Central memory CD8-positive, alpha-beta T cell (primary cell): ENCODE data around the gene GORASP2.

Source experiments
- ATAC-seq: fragments of 150-1000 bp; cut with Tn5 transposase; replicated peaks from 2 replicates; pipeline ENCODE4 v1.10.0; 2022; ENCODE audit warnings: mild to moderate bottlenecking, moderate FRiP score, moderate number of reproducible peaks; ENCODE audit not compliant: poor library complexity, severe bottlenecking; ENCODE audit errors: extremely low read depth
- DNase-seq, 2 donors: peaks; one replicate each; pipeline ENCODE4 v3.0.0; 2021; ENCODE audit warnings: low spot score in 2 of 2
- H3K27ac Mint-ChIP-seq: one replicate; pipeline ENCODE4 v1.8.0; 2022; ENCODE audit warnings: low read depth, mild to moderate bottlenecking, moderate library complexity, mixed read lengths
- H3K27me3 Mint-ChIP-seq: one replicate; pipeline ENCODE4 v1.8.0; 2022; ENCODE audit warnings: mixed read lengths
- H3K36me3 Mint-ChIP-seq: one replicate; pipeline ENCODE4 v1.8.0; 2022; ENCODE audit warnings: mild to moderate bottlenecking, moderate library complexity, mixed read lengths; ENCODE audit not compliant: insufficient read depth
- H3K4me1 Mint-ChIP-seq: one replicate; pipeline ENCODE4 v1.8.0; 2022; ENCODE audit warnings: mixed read lengths
- H3K4me3 Mint-ChIP-seq: one replicate; pipeline ENCODE4 v1.8.0; 2022; ENCODE audit warnings: mild to moderate bottlenecking, moderate library complexity, mixed read lengths
- H3K9me3 Mint-ChIP-seq: one replicate; pipeline ENCODE4 v1.8.0; 2022; ENCODE audit warnings: mixed read lengths

Gene GORASP2

GRCh38 chr2:170928824-170929685, at the start of gene GORASP2:
TSS of gene GORASP2 (plus strand) at chr2:170929253. CDS start at chr2:170929341, 88 bp downstream.
- H3K4me3 Mint-ChIP-seq = peak within 1 kb of the TSS; percentile 94
- H3K27me3 Mint-ChIP-seq = no peaks in the 10 kb centered on the region
- peak; percentile 93 to 97 for DNase-seq
- peaks cover 44% of the 10 kb centered on the region for H3K4me1 Mint-ChIP-seq
- peak; percentile 94 for ATAC-seq
- H3K36me3 Mint-ChIP-seq = peaks cover 10% of the 10 kb centered on the region
- H3K9me3 Mint-ChIP-seq = no peaks in the 10 kb centered on the region
- peak within 1 kb of the TSS; percentile 88 for H3K27ac Mint-ChIP-seq

- Mint-ChIP-seq H3K27me3 (peaks cover 48% of the 10 kb centered on the region), H3K9me3 (no peaks in the 10 kb centered on the region), H3K36me3 (no peaks in the 10 kb centered on the region), H3K4me3 (no peak overlapping the region), H3K4me1 (peaks cover 10% of the 10 kb centered on the region), H3K27ac (no peak overlapping the region)
- no peak for ATAC-seq
- DNase-seq = no peak
These were observed 47.2 kb upstream of the GORASP2 start for GRCh38 chr2:170881840-170882239.

- Mint-ChIP-seq H3K4me3 (no peak overlapping the region), H3K27me3 (peaks cover 48% of the 10 kb centered on the region), H3K4me1 (peaks cover 10% of the 10 kb centered on the region), H3K27ac (no peak overlapping the region), H3K36me3 (no peaks in the 10 kb centered on the region), H3K9me3 (no peaks in the 10 kb centered on the region)
- no peak for ATAC-seq
- no peak for DNase-seq
These were observed 46.3 kb upstream of the GORASP2 start for GRCh38 chr2:170882758-170883157.

DNA sequence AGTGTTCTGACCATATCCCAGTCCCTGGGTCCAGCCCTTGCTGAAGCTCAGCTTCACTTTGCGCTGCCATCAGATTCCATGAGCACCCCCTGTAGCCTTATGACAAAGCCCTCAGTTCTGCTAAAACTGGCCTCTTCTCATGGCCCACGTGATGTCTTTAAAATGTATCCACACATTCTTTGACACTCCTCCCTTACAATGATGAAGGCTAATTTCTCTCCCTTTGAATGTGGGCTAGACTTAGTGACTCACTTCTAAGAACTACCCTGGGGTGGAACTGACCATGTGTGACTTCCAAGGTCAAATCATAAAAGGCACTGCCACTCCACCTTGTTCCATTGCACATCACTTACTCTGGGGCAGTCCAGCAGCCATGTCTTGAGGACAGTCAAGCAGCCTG, 45.4 kb upstream of the GORASP2 start:
- Mint-ChIP-seq H3K9me3 (no peaks in the 10 kb centered on the region), H3K36me3 (no peaks in the 10 kb centered on the region), H3K27ac (no peak overlapping the region), H3K27me3 (peaks cover 48% of the 10 kb centered on the region), H3K4me1 (peaks cover 2% of the 10 kb centered on the region), H3K4me3 (no peak overlapping the region)
- ATAC-seq = no peak
- DNase-seq = no peak

DNA sequence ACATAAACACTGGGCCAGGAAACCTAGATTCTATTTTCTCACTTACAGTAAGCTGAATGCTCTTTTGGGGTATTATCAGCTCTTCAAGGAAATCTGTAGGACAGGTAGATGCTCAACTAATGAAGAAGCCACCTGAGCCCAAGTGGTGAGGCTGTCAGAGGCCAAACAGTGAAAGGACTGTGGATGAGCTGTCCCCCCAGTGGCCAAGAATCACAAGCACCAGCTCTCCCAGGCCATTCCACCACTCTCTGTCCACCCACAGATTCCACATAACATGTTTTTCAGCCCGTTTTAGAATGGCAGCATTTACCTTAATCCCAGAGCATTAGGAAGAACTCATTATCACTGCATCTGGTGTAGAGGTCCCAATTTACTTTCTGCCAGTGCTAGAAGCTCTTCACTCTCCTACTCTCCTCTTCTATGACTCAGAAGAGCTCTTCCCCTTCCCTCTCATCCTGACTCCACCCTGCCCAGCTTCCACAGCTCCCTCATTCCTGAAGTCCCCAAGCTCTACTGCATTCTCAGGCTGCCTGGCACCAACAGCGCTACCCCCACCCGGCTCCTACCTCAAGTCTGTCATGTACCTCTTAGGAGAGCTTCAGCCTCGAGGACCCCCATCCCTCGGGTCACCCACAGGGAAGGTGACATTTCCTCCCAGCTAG, 43.8 kb upstream of the GORASP2 start:
- H3K27me3 Mint-ChIP-seq = peaks cover 56% of the 10 kb centered on the region
- DNase-seq (no peak), ATAC-seq (no peak)
- no peak overlapping the region for H3K27ac Mint-ChIP-seq
- no peak overlapping the region for H3K4me3 Mint-ChIP-seq
- H3K9me3 Mint-ChIP-seq = no peaks in the 10 kb centered on the region
- no peaks in the 10 kb centered on the region for H3K4me1 Mint-ChIP-seq
- no peaks in the 10 kb centered on the region for H3K36me3 Mint-ChIP-seq

- Mint-ChIP-seq H3K4me3 (no peak overlapping the region), H3K9me3 (no peaks in the 10 kb centered on the region), H3K27me3 (peaks cover 65% of the 10 kb centered on the region), H3K4me1 (no peaks in the 10 kb centered on the region), H3K36me3 (no peaks in the 10 kb centered on the region), H3K27ac (no peak overlapping the region)
- ATAC-seq (no peak), DNase-seq (no peak)
These were observed 42.7 kb upstream of the GORASP2 start for GRCh38 chr2:170886386-170886785.

- Mint-ChIP-seq H3K4me1 (no peaks in the 10 kb centered on the region), H3K27me3 (peaks cover 55% of the 10 kb centered on the region), H3K9me3 (no peaks in the 10 kb centered on the region), H3K27ac (no peak overlapping the region), H3K4me3 (no peak overlapping the region), H3K36me3 (no peaks in the 10 kb centered on the region)
- no peak for DNase-seq
- ATAC-seq = no peak
These were observed 41.6 kb upstream of the GORASP2 start for GRCh38 chr2:170887496-170887895.

GRCh38 chr2:170887896-170888295, 41.2 kb upstream of the GORASP2 start:
- no peak overlapping the region for H3K27ac Mint-ChIP-seq
- no peak for DNase-seq
- no peak overlapping the region for H3K4me3 Mint-ChIP-seq
- H3K9me3 Mint-ChIP-seq = no peaks in the 10 kb centered on the region
- peaks cover 51% of the 10 kb centered on the region for H3K27me3 Mint-ChIP-seq
- no peaks in the 10 kb centered on the region for H3K4me1 Mint-ChIP-seq
- no peak for ATAC-seq
- no peaks in the 10 kb centered on the region for H3K36me3 Mint-ChIP-seq

DNA sequence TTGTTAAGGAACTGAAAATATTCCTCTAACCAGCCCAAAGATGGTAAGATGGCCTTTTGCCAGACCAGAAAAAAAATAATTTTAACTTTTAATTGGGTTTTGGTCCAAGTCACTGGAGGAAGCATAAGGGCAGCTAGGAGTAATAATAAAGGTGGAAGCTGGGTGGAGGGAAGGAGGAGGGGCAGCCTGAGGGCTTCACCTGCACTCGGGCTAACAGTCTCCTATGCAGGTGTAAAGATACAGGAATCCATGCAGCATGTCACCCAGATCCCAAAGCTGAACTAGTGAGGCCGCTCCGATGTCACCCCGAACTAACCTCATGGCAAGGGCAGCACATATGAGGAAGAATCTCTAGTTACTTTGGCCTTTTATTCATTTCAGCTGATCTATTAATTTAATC, 37.2 kb upstream of the GORASP2 start:
- H3K4me1 Mint-ChIP-seq = no peaks in the 10 kb centered on the region
- H3K36me3 Mint-ChIP-seq = no peaks in the 10 kb centered on the region
- DNase-seq (no peak), ATAC-seq (no peak)
- peaks cover 35% of the 10 kb centered on the region for H3K27me3 Mint-ChIP-seq
- H3K9me3 Mint-ChIP-seq = no peaks in the 10 kb centered on the region
- H3K4me3 Mint-ChIP-seq = no peak overlapping the region
- no peak overlapping the region for H3K27ac Mint-ChIP-seq

- Mint-ChIP-seq H3K4me3 (no peak overlapping the region), H3K27me3 (peaks cover 35% of the 10 kb centered on the region), H3K4me1 (no peaks in the 10 kb centered on the region), H3K27ac (no peak overlapping the region), H3K9me3 (no peaks in the 10 kb centered on the region), H3K36me3 (no peaks in the 10 kb centered on the region)
- DNase-seq (no peak), ATAC-seq (no peak)
These were observed 36.6 kb upstream of the GORASP2 start for GRCh38 chr2:170892391-170892951.

GRCh38 chr2:170895023-170895757, 33.9 kb upstream of the GORASP2 start:
- DNase-seq (no peak), ATAC-seq (no peak)
- Mint-ChIP-seq H3K4me1 (no peaks in the 10 kb centered on the region), H3K36me3 (peaks cover 1% of the 10 kb centered on the region), H3K27ac (no peak overlapping the region), H3K27me3 (peaks cover 37% of the 10 kb centered on the region), H3K9me3 (no peaks in the 10 kb centered on the region), H3K4me3 (no peak overlapping the region)

- Mint-ChIP-seq H3K36me3 (peaks cover 1% of the 10 kb centered on the region), H3K27ac (no peak overlapping the region), H3K4me3 (no peak overlapping the region), H3K4me1 (no peaks in the 10 kb centered on the region), H3K9me3 (no peaks in the 10 kb centered on the region), H3K27me3 (peaks cover 29% of the 10 kb centered on the region)
- DNase-seq = no peak
- ATAC-seq = no peak
These were observed 32.4 kb upstream of the GORASP2 start for GRCh38 chr2:170896622-170897021.
